ENCODE results near the gene FAM107B. TPM values are rescaled to one million over a fixed set of nuclear protein-coding genes. Genes with fewer than 3 reads are reported as not detected.

The FAM107B gene
- total RNA-seq, 1 donor from 2014 or later, result 156 TPM

DNA sequence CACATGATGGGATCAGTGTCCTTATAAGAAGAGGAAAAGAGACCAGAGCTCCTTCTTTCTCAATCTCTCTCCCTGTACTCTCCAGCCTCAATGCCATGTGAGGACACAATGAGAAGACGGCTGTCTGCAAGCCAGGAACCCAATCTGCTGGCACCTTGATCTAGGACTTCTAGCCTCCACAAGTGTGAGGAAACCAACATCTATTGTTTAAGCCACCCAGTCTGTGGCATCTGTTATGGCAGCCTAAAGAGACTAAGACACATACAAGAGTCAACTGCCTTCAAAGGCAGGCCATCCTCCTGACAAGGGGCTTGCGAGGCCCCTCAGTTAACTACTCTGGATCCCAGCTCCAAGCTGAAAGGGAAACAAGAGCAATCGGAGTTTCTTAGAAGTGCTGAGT, 225.7 kb downstream of the FAM107B start:
- Mint-ChIP-seq H3K9me3 (no peaks in the 10 kb centered on the region), H3K27me3 (ENCODE audit: insufficient read depth) (peaks cover under 1% of the 10 kb centered on the region), H3K36me3 (ENCODE audit: low read depth) (peaks cover 37% of the 10 kb centered on the region), H3K4me1 (ENCODE audit: low read depth) (peaks cover 78% of the 10 kb centered on the region), H3K4me3 (no peak overlapping the region), H3K27ac (peak overlapping the region; percentile 40)
- intact Hi-C loops (cut with micrococcal nuclease), result no loop called here
- no peak for DNase-seq (ENCODE audit: low spot score)

DNA sequence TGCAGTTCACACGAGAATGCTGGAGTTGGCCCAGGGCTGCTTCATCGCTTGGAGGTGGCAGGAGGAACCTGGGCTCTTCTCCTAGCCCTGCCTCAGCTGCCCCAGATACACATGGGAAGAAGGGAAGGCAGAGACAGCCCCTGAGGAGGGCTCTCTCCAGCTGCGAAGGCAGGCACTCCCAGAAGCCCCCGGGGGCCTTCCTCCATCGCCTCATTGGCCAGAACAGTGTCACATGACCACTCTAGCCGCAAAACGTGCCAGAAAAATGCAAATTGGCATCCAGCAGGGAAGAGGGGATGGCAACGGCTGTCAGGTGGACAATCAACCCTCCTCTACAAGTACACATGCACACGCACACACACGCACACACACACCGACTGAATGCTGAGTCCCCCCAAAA, 226.2 kb downstream of the FAM107B start:
- Mint-ChIP-seq H3K4me3 (no peak overlapping the region), H3K4me1 (ENCODE audit: low read depth) (peaks cover 81% of the 10 kb centered on the region), H3K36me3 (ENCODE audit: low read depth) (peaks cover 37% of the 10 kb centered on the region), H3K27me3 (ENCODE audit: insufficient read depth) (no peaks in the 10 kb centered on the region), H3K9me3 (no peaks in the 10 kb centered on the region), H3K27ac (no peak overlapping the region)
- DNase-seq (ENCODE audit: low spot score), result no peak
- intact Hi-C loops (cut with micrococcal nuclease), result no loop called here

DNA sequence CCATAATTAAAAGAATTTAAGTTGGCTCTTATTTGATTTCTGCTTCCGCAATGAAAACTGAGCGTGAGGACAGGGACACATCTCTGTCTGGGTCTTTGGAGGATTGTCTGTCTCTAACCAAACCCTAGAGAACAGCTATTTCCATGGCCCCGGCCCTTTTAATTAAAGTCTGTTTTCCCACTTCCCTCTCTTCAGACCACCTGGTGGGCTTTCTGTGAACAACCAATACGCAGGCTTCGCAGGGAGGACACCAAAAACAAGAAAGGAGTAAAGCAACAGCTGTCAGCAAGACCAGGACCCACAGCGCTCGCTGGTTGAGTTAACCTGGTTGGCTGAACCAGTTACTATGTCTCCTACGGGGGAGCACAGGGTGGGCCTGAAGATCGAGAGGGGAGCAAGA, 226.9 kb downstream of the FAM107B start:
- H3K27ac Mint-ChIP-seq, result no peak overlapping the region
- H3K27me3 Mint-ChIP-seq (ENCODE audit: insufficient read depth), result no peaks in the 10 kb centered on the region

DNA sequence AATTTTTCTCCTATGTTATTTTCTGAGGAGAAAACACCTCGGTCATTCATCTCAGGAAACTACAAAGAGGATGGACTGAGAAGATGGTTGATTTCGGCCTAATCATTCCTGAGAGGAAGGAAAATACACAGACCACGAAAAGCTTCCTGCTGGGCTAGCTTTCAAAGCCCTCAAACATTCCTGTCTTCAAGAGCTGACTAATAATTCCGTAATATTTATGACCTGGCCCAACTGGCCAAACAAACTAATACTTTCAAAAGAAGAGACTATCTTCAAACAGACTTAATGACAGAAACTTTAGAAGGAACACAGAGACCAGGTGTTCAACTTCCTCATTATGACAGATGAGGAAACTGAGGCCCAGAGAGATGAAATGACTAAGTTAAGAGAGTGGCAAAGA, 228.9 kb downstream of the FAM107B start:
- H3K4me1 Mint-ChIP-seq (ENCODE audit: low read depth), result peaks cover 75% of the 10 kb centered on the region

More for the DNA sequence above, 226.9 kb downstream of the FAM107B start:
- DNase-seq (ENCODE audit: low spot score), result no peak
- Mint-ChIP-seq H3K9me3 (no peaks in the 10 kb centered on the region), H3K4me3 (no peak overlapping the region), H3K36me3 (ENCODE audit: low read depth) (peaks cover 34% of the 10 kb centered on the region), H3K4me1 (ENCODE audit: low read depth) (peaks cover 81% of the 10 kb centered on the region)
- intact Hi-C loops (cut with micrococcal nuclease), result no loop called here

DNA sequence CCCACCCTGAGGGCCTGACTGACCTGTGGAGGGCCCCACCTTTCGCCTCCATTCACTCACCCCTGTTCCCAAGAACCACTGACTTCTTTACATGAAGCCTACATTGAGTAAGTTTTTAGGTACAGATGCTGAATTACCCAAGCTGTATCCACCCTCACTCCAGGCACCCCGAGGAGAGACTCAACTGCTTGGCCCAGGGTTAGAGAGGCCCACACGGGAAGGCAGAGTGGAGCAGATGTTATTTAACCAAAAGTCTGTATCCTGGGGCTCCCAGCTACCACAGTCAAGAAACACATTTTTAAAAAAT, 230.8 kb downstream of the FAM107B start:
- no peak for DNase-seq (ENCODE audit: low spot score)
- Mint-ChIP-seq H3K27ac (peak overlapping the region; percentile 58), H3K27me3 (ENCODE audit: insufficient read depth) (no peaks in the 10 kb centered on the region), H3K36me3 (ENCODE audit: low read depth) (peaks cover 39% of the 10 kb centered on the region), H3K4me3 (no peak overlapping the region), H3K9me3 (no peaks in the 10 kb centered on the region), H3K4me1 (ENCODE audit: low read depth) (peaks cover 78% of the 10 kb centered on the region)
- intact Hi-C loops (cut with micrococcal nuclease), result loop anchor here (1.0 to 2.0 kb wide), 3 partner anchors 19 to 347 kb away; no protein-coding TSS in a partner anchor

More for the DNA sequence above, 228.9 kb downstream of the FAM107B start:
- no peak for DNase-seq (ENCODE audit: low spot score)
- Mint-ChIP-seq H3K36me3 (ENCODE audit: low read depth) (peaks cover 42% of the 10 kb centered on the region), H3K27me3 (ENCODE audit: insufficient read depth) (no peaks in the 10 kb centered on the region), H3K4me3 (no peak overlapping the region), H3K27ac (no peak overlapping the region), H3K9me3 (no peaks in the 10 kb centered on the region)
- intact Hi-C loops (cut with micrococcal nuclease), result loop anchor here (2.0 kb wide), 1 partner anchor 17 kb away; no protein-coding TSS in a partner anchor

DNA sequence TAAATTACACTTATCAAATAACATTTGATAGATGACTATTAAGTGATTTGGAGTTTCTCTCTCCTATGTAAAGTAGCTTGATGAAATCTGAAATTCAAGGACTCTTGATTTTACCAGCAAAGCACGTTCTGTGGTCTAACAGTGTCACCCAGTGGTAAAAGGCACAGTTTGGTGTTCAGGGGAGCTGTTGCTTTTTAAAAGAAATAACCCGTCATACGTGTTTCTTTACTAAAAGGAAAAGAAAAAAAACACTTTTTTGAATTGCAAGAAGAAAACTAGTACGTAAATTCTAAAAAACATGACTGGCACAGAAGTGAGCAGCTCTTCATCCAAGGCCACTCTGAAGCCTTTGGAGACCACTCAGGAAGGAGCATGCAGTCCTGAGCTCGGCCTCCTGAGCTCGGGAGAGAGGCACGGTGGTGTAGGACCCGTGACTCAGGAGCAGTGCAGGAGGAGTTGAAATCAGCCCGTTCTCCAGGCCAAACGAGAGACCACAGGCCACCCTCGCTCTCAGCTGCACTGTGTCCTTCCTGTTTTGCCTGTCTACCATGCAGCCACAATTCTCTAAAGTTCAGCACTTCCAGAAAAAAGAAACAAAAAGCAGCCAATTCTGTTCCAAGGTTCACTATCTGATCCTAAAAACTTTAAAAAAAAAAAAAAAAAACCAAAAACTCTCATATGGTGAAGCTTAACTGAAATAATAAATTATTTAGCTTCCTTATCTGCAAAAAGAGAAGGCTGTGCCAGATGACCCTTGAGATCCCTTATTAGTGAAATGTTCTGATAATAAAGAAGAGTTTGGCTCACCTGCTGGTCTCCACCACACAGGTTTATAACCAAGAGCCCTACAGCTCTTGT, 231.4 kb downstream of the FAM107B start:
- H3K4me3 Mint-ChIP-seq, result peak overlapping the region; percentile 8
- peaks cover 84% of the 10 kb centered on the region for H3K4me1 Mint-ChIP-seq (ENCODE audit: low read depth)
- intact Hi-C loops (cut with micrococcal nuclease), result loop anchor here (1.0 to 2.0 kb wide), 2 partner anchors 44 to 346 kb away; no protein-coding TSS in a partner anchor
- peaks cover 41% of the 10 kb centered on the region for H3K36me3 Mint-ChIP-seq (ENCODE audit: low read depth)
- peak overlapping the region; percentile 58 for H3K27ac Mint-ChIP-seq
- no peaks in the 10 kb centered on the region for H3K9me3 Mint-ChIP-seq
- H3K27me3 Mint-ChIP-seq (ENCODE audit: insufficient read depth), result no peaks in the 10 kb centered on the region
- DNase-seq (ENCODE audit: low spot score), result no peak

DNA sequence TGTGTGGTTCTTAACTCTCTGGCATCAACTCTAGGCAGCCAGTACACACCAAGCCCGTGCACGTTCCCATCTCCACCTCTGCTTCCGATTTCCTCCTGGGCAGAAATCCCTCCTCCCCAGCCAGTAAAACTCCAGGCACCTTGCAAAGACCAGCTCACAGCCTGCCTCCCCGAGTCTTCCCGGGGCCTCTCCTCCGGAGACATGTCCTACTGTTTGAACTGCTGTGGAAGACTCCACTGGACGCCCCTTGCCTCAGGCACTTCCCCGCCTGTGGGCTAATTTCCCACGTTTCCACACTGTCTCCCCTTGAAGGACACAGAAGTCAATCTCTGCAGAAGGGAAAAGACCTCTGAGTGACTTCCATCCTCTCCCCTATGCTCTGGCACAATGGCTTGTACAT, 233.3 kb downstream of the FAM107B start:
- Mint-ChIP-seq H3K36me3 (ENCODE audit: low read depth) (peaks cover 37% of the 10 kb centered on the region), H3K4me3 (no peak overlapping the region), H3K4me1 (ENCODE audit: low read depth) (peaks cover 80% of the 10 kb centered on the region), H3K27ac (peak overlapping the region; percentile 32), H3K9me3 (no peaks in the 10 kb centered on the region), H3K27me3 (ENCODE audit: insufficient read depth) (no peaks in the 10 kb centered on the region)
- intact Hi-C loops (cut with micrococcal nuclease), result no loop called here
- no peak for DNase-seq (ENCODE audit: low spot score)

DNA sequence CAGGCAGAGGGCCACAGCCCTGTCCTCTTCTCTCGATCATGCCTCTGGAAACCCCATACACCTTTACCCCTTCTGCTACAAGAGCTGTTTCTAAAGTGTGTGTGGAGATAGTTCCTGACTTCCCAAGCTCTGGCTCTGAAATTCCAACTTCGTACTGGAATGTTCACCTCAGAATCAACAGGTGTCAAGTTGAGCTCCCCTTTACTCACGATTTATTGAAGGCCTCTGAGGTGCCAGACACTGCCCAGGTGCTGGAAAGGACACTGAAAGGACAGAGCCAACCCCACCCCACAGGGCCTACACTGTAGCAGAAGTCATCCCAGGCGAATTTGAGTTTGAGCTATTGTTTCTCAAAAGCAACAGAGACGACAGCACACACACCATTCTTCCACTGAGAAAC, 234.1 kb downstream of the FAM107B start:
- Mint-ChIP-seq H3K36me3 (ENCODE audit: low read depth) (peaks cover 36% of the 10 kb centered on the region), H3K4me1 (ENCODE audit: low read depth) (peaks cover 73% of the 10 kb centered on the region), H3K27me3 (ENCODE audit: insufficient read depth) (no peaks in the 10 kb centered on the region), H3K27ac (peak overlapping the region; percentile 88), H3K4me3 (no peak overlapping the region), H3K9me3 (no peaks in the 10 kb centered on the region)
- intact Hi-C loops (cut with micrococcal nuclease), result no loop called here
- no peak for DNase-seq (ENCODE audit: low spot score)

DNA sequence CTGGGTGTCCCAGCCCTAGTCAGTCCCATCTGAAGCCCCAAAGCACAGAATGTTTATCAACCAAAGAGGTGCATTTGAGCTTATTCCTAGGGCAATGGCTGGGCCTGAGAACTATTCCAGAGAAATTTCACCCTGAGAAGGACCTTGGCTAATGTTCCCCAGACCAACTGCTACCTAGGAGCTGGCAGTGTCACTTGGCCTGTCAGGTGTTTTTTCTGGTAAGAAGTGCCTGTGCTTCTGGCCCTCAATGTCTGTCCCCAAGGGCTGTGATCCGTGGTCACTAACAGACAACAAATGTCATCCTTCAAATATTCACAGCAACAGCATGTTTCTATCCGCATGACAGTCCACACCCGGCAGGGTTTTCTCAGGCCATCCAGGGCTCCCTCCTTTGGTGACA, 234.6 kb downstream of the FAM107B start:
- no peak overlapping the region for H3K4me3 Mint-ChIP-seq
- peaks cover 73% of the 10 kb centered on the region for H3K4me1 Mint-ChIP-seq (ENCODE audit: low read depth)
- intact Hi-C loops (cut with micrococcal nuclease), result no loop called here
- peaks cover 38% of the 10 kb centered on the region for H3K36me3 Mint-ChIP-seq (ENCODE audit: low read depth)
- H3K27ac Mint-ChIP-seq, result peak overlapping the region; percentile 88
- no peaks in the 10 kb centered on the region for H3K27me3 Mint-ChIP-seq (ENCODE audit: insufficient read depth)
- no peaks in the 10 kb centered on the region for H3K9me3 Mint-ChIP-seq
- no peak for DNase-seq (ENCODE audit: low spot score)

DNA sequence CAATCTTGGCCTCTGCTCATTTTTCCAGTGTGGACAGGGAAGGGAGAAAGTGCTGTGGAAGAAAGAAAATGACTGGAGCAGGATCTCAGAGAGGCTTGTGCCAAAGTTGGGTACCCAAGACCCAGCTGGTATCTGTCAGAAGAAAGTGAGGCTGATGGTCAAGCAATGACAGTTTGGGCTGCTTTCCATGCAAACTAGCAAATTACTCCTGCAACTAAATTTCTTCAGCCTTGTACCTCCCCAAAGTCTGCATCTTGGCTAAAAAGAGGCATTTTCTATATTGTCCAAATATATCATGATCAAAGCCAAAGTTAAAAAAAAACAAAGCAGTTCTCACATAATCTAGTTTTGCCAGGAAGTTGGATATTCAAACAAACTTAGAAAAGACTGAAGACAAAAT, 235.5 kb downstream of the FAM107B start:
- no peak overlapping the region for H3K4me3 Mint-ChIP-seq
- H3K4me1 Mint-ChIP-seq (ENCODE audit: low read depth), result peaks cover 73% of the 10 kb centered on the region
- H3K27me3 Mint-ChIP-seq (ENCODE audit: insufficient read depth), result no peaks in the 10 kb centered on the region
- no peaks in the 10 kb centered on the region for H3K9me3 Mint-ChIP-seq
- H3K36me3 Mint-ChIP-seq (ENCODE audit: low read depth), result peaks cover 44% of the 10 kb centered on the region
- H3K27ac Mint-ChIP-seq, result peak overlapping the region; percentile 72
- intact Hi-C loops (cut with micrococcal nuclease), result no loop called here
- no peak for DNase-seq (ENCODE audit: low spot score)

DNA sequence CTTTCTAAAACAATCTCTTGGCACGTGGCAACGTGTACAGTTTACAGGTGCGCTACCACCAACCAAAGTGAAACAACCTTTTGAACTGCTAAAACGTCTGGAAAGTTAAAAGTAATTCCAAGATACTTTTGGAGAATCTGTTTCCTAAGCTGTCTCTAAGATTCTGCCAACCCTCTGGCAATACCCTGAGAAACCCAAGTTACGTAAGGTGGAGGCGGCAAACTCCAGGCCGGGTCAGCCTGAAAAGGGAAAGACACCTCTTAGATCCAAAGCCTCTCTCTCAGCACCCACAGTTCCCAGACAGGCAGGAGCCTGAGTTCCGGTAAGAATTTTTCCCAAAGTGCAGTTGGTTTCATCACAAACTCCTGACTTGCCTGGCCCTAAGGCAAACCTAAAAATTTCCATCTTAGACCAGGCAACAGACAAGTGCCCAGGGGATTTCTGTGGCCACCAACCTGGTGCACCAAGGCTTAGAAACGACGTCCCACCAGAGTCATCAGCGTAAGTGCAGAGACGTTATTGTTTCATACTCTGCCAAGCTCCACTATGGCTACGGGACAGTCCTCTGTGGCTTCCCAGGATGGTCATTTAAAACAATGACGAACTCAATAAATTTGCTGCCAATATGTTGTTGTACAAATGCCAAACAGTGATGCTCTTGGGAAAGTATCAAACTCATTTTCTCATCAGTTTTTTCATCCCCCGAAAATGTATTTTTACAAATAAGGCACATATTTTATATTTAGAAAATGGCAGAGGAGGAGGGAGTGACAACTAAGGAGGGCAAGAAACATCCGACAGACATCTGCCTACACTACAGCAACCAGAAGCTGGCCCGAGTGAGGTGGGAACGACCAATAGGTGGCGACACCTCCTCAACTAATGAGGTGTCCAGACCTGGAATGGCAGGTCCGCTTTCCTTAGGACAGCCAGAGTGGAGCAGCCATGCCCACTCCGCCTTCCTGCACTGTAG, 238.2 kb downstream of the FAM107B start:
- H3K4me3 Mint-ChIP-seq, result no peak overlapping the region
- intact Hi-C loops (cut with micrococcal nuclease), result loop anchor here (1.0 kb wide), 1 partner anchor 287 kb away; no protein-coding TSS in a partner anchor
- no peak for DNase-seq (ENCODE audit: low spot score)
- H3K4me1 Mint-ChIP-seq (ENCODE audit: low read depth), result peaks cover 84% of the 10 kb centered on the region
- H3K27me3 Mint-ChIP-seq (ENCODE audit: insufficient read depth), result no peaks in the 10 kb centered on the region
- H3K9me3 Mint-ChIP-seq, result no peaks in the 10 kb centered on the region
- no peak overlapping the region for H3K27ac Mint-ChIP-seq
- H3K36me3 Mint-ChIP-seq (ENCODE audit: low read depth), result peaks cover 46% of the 10 kb centered on the region

DNA sequence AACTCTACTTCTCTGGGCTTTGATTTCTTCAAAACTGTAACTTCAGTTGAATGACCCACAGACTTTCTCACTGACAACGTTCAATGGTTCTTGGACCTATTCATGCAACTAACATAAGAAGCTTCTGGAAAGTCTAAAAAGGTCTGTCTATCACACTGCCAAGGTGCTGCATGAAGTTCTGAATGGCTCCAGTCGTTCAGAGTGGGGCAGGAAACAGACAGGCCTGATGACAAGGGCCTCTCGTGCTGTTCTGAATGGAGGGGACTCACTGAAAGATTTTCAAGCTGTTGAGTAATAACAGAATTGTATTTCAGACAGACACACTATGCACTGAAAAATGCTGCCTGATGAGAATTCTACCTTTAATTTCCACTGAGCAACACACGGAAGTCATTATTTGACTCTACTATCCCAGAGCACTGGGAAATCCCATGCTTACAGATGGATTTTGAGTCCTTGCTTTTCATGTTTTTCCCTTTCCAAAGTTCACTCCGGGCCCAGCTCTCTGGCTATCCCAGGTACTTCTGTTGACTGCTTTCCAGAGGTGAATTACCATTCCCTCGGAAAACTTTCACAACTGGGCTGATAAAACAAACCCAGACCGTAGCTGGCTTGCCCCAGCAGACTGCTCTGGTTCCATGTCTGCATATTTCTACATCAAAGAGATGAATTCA, 239.1 kb downstream of the FAM107B start:
- peaks cover 83% of the 10 kb centered on the region for H3K4me1 Mint-ChIP-seq (ENCODE audit: low read depth)
- peaks cover 37% of the 10 kb centered on the region for H3K36me3 Mint-ChIP-seq (ENCODE audit: low read depth)
- H3K27me3 Mint-ChIP-seq (ENCODE audit: insufficient read depth), result no peaks in the 10 kb centered on the region
- peak overlapping the region; percentile 35 for H3K27ac Mint-ChIP-seq
- H3K9me3 Mint-ChIP-seq, result no peaks in the 10 kb centered on the region
- H3K4me3 Mint-ChIP-seq, result no peak overlapping the region
- intact Hi-C loops (cut with micrococcal nuclease), result no loop called here
- DNase-seq (ENCODE audit: low spot score), result no peak

Measured in activated T-helper 1 cell treated with anti-CD3 and anti-CD28 coated beads, Interleukin-12 subunit alpha, Interleukin-12 subunit beta, Interleukin-2, Interleukin-4 antibody, amounts not matched to agents 30 ng/mL and 10 ng/mL and 1 ng/mL, durations not matched to agents 14 hours and 24 hours and 36 hours (primary cell).